ENCODE results near the gene NCF4. TPM values are rescaled to one million over a fixed set of nuclear protein-coding genes. Genes with fewer than 3 reads are reported as not detected.

The NCF4 gene
- total RNA-seq, 1 donor from 2014 or later, result not detected

DNA sequence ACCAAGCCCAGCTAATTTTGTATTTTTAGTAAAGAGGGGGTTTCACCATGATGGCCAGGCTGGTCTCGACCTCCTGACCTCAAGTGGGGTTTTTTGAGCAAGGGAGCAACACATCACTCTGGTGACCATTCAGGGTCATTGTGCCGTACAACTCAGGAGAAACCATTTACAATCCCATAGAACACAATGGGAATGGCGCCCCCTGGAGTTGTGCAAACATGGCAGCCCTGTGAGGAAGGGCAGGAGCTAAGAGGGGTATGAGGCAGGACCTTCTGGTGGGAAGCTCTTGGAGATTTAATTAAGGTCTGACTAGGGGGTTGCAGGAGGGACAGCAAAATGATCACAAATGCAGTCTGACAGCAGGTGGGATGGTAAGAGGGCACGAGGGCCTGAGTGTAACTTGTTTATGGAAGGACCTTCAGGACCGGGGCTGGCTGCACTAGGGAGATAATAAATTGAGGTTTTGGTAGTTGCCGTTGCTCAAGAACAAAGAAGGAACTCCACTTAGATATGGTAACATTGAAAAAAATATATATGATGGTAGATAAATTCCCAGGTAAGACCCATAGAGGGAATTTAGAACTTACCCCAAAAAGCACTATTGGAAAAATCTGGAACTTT, 43.6 kb downstream of the NCF4 start:
- DNase-seq (ENCODE audit: low spot score), result no peak
- TF ChIP-seq, protein P1, sequence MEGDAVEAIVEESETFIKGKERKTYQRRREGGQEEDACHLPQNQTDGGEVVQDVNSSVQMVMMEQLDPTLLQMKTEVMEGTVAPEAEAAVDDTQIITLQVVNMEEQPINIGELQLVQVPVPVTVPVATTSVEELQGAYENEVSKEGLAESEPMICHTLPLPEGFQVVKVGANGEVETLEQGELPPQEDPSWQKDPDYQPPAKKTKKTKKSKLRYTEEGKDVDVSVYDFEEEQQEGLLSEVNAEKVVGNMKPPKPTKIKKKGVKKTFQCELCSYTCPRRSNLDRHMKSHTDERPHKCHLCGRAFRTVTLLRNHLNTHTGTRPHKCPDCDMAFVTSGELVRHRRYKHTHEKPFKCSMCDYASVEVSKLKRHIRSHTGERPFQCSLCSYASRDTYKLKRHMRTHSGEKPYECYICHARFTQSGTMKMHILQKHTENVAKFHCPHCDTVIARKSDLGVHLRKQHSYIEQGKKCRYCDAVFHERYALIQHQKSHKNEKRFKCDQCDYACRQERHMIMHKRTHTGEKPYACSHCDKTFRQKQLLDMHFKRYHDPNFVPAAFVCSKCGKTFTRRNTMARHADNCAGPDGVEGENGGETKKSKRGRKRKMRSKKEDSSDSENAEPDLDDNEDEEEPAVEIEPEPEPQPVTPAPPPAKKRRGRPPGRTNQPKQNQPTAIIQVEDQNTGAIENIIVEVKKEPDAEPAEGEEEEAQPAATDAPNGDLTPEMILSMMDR (IDR thresholded peaks at IDR 0.05; ENCODE audit: unreplicated experiment), result no peak

DNA sequence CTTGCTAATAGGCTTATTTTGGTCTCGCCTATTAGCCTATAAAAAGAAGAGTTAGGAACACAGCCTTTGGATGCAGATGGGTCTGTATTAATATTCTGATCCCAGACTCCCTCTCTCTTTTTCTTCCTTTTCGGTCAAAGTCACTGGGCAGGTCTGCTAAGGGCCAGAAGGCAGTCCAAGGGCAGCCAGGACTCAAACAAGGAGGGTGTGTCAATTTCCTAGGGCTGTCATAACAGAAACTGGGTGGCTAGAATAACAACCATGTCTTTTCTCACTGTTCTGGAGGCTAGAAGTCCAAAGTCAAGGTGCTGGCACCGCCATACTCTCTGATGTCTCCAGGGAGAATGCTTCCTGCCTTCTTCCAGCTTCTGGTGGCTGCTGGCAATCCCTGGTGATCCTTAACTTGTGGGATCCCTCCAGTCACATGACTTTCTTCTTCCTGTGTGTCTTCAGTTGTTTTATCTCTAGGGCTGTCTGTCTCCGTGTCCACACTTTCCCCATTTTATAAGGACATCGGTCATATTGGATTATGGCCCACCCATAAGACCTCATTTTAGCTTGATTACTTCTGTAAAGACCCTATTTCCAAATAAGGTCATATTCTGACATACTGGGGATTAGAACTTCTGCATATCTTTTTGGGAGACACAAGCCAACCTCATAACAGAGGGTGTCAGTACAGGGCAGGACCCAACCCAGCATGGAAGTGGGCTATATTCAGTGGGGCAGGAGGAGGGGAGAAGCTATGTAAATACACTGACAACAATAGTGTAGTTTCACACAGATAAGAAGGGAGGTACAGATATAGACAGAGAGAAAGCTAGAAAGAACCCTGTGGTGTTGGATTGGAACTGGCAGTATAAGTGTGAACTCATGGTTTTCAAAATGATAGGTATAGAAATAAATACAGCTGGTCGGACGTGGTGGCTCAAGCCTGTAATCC, 46.7 kb downstream of the NCF4 start:
- Mint-ChIP-seq H3K27ac (ENCODE audit: unreplicated experiment) (no peak overlapping the region), H3K4me1 (ENCODE audit: unreplicated experiment) (peaks cover 10% of the 10 kb centered on the region), H3K4me3 (ENCODE audit: unreplicated experiment) (no peak overlapping the region), H3K27me3 (ENCODE audit: unreplicated experiment) (peaks cover 3% of the 10 kb centered on the region), H3K36me3 (ENCODE audit: low read depth, unreplicated experiment) (peaks cover 3% of the 10 kb centered on the region), H3K9me3 (ENCODE audit: unreplicated experiment) (no peaks in the 10 kb centered on the region)
- no peak for DNase-seq (ENCODE audit: low spot score)
- TF ChIP-seq, protein P1 (IDR thresholded peaks at IDR 0.05; ENCODE audit: unreplicated experiment), result no peak

More for the DNA sequence above, 43.6 kb downstream of the NCF4 start:
- Mint-ChIP-seq H3K27ac (ENCODE audit: unreplicated experiment) (no peak overlapping the region), H3K9me3 (ENCODE audit: unreplicated experiment) (no peaks in the 10 kb centered on the region), H3K36me3 (ENCODE audit: low read depth, unreplicated experiment) (peaks cover 4% of the 10 kb centered on the region), H3K27me3 (ENCODE audit: unreplicated experiment) (peaks cover 6% of the 10 kb centered on the region), H3K4me1 (ENCODE audit: unreplicated experiment) (peaks cover 5% of the 10 kb centered on the region), H3K4me3 (ENCODE audit: unreplicated experiment) (no peak overlapping the region)

DNA sequence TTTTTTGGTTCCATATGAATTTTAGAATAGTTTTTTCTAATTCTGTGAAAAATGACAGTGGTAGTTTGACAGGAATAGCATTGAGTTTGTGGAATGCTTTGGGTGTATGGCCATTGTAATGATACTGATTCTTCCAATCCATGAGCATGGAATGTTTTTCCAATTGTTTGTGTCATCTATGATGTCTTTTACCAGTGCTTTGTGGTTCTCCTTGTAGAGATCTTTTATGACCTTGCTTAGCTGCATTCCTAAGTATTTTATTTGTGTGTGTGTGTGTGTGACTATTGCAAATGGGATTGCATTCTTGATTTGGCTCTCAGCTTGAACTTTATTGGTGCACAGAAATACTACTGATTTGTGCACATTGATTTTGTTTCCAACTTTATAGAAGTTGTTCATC, 49.7 kb downstream of the NCF4 start:
- no peak for DNase-seq (ENCODE audit: low spot score)
- Mint-ChIP-seq H3K4me1 (ENCODE audit: unreplicated experiment) (peaks cover 35% of the 10 kb centered on the region), H3K27ac (ENCODE audit: unreplicated experiment) (no peak overlapping the region), H3K4me3 (ENCODE audit: unreplicated experiment) (no peak overlapping the region), H3K9me3 (ENCODE audit: unreplicated experiment) (no peaks in the 10 kb centered on the region), H3K27me3 (ENCODE audit: unreplicated experiment) (peaks cover 11% of the 10 kb centered on the region), H3K36me3 (ENCODE audit: low read depth, unreplicated experiment) (no peaks in the 10 kb centered on the region)
- TF ChIP-seq, protein P1 (IDR thresholded peaks at IDR 0.05; ENCODE audit: unreplicated experiment), result no peak

DNA sequence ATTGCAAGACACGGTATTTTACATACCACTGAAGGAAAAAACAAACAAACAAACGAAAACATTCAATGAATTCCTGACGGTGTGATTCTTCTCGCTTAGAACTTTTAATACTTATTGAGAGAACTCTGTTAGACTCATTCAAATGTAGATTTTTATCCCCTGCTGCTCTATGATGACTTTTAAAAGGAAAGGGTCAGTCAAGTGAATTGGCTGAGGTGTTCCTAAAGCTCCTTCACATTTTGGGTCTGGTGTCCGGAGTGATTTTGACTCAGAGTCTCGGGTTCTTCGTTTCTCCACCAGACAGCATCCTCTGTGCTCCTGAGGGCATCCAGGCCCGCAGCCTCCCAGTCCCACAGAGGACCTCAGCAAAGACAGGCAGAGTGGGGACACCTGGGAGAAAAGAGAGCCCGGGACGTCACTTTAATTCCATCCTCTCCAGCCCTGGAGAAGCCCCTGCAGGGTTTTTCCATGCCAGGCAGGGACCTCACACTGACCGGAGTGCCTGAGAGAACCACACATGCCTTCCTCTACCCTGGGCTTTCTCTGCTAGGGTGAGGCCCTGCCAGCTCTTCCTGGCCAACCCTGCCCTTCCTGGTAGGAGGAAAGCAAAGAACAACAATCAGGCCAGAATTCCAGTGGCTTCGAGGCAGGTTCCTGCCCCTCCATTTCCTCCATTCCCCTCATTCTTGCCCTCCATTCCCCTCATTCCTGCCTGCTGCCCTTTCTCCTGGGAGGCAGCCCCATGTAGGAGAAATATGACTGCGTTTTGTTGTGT, 51.3 kb downstream of the NCF4 start:
- TF ChIP-seq, protein P1 (IDR thresholded peaks at IDR 0.05; ENCODE audit: unreplicated experiment), result no peak
- H3K4me3 Mint-ChIP-seq (ENCODE audit: unreplicated experiment), result no peak overlapping the region
- H3K4me1 Mint-ChIP-seq (ENCODE audit: unreplicated experiment), result peaks cover 35% of the 10 kb centered on the region
- peaks cover 11% of the 10 kb centered on the region for H3K27me3 Mint-ChIP-seq (ENCODE audit: unreplicated experiment)
- DNase-seq (ENCODE audit: low spot score), result no peak
- no peak overlapping the region for H3K27ac Mint-ChIP-seq (ENCODE audit: unreplicated experiment)
- no peaks in the 10 kb centered on the region for H3K36me3 Mint-ChIP-seq (ENCODE audit: low read depth, unreplicated experiment)
- no peaks in the 10 kb centered on the region for H3K9me3 Mint-ChIP-seq (ENCODE audit: unreplicated experiment)
